ENCODE measurements around the gene ZCCHC7.

DNA sequence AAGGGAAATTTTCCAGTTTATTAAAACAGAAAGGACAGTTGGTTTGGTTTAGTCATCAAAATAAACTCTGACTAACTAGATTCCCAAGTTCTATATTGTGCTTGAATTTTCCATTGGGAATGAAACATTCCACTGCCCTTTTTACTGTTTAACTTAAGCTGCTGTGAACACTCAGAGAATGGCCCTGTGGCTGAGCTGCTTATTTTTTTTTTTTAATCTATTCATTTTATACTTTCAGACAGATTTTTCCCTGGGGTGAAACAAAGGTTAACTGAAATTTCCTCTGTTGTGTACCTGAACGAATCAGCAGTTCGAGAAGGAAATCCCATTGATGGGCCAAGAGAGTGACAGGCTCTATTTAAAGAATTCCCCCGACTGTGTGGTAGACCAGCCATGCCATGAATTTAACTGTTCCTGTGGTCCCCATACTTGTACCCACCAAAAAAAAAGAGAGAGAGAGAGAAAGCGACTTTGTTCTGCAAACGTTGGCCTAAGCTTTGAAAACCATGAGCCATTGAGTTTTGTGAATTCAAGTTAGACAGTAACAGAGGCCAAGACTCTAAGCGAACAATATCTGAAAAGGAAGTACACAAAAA is 163.5 kb downstream of the ZCCHC7 start:
- TF ChIP-seq POLR2A (IDR thresholded peaks at IDR 0.05): no peak
- TF ChIP-seq, protein P1, sequence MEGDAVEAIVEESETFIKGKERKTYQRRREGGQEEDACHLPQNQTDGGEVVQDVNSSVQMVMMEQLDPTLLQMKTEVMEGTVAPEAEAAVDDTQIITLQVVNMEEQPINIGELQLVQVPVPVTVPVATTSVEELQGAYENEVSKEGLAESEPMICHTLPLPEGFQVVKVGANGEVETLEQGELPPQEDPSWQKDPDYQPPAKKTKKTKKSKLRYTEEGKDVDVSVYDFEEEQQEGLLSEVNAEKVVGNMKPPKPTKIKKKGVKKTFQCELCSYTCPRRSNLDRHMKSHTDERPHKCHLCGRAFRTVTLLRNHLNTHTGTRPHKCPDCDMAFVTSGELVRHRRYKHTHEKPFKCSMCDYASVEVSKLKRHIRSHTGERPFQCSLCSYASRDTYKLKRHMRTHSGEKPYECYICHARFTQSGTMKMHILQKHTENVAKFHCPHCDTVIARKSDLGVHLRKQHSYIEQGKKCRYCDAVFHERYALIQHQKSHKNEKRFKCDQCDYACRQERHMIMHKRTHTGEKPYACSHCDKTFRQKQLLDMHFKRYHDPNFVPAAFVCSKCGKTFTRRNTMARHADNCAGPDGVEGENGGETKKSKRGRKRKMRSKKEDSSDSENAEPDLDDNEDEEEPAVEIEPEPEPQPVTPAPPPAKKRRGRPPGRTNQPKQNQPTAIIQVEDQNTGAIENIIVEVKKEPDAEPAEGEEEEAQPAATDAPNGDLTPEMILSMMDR (IDR thresholded peaks at IDR 0.05): no peak
